ENCODE measurements around the gene OPN4. TPM values are rescaled to one million over a fixed set of nuclear protein-coding genes. Genes with fewer than 3 reads are reported as not detected.

Gene OPN4, protein sequence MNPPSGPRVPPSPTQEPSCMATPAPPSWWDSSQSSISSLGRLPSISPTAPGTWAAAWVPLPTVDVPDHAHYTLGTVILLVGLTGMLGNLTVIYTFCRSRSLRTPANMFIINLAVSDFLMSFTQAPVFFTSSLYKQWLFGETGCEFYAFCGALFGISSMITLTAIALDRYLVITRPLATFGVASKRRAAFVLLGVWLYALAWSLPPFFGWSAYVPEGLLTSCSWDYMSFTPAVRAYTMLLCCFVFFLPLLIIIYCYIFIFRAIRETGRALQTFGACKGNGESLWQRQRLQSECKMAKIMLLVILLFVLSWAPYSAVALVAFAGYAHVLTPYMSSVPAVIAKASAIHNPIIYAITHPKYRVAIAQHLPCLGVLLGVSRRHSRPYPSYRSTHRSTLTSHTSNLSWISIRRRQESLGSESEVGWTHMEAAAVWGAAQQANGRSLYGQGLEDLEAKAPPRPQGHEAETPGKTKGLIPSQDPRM
- not detected for total RNA-seq

- ChIA-PET POLR2A (no interaction called here), CTCF (no interaction called here)
- Mint-ChIP-seq H3K4me3 (no peak within 1 kb of the TSS), H3K4me1 (ENCODE audit: low read depth) (no peaks in the 10 kb centered on the region), H3K27me3 (no peaks in the 10 kb centered on the region), H3K36me3 (ENCODE audit: low read depth) (no peaks in the 10 kb centered on the region), H3K27ac (no peak within 1 kb of the TSS), H3K9me3 (no peaks in the 10 kb centered on the region)
- DNase-seq (no peak), ATAC-seq (no peak)
- intact Hi-C loops (cut with micrococcal nuclease): no loop called here
- TF ChIP-seq, protein P1, sequence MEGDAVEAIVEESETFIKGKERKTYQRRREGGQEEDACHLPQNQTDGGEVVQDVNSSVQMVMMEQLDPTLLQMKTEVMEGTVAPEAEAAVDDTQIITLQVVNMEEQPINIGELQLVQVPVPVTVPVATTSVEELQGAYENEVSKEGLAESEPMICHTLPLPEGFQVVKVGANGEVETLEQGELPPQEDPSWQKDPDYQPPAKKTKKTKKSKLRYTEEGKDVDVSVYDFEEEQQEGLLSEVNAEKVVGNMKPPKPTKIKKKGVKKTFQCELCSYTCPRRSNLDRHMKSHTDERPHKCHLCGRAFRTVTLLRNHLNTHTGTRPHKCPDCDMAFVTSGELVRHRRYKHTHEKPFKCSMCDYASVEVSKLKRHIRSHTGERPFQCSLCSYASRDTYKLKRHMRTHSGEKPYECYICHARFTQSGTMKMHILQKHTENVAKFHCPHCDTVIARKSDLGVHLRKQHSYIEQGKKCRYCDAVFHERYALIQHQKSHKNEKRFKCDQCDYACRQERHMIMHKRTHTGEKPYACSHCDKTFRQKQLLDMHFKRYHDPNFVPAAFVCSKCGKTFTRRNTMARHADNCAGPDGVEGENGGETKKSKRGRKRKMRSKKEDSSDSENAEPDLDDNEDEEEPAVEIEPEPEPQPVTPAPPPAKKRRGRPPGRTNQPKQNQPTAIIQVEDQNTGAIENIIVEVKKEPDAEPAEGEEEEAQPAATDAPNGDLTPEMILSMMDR (IDR thresholded peaks at IDR 0.05): no peak
Measured at GRCh38 chr10:86654411-86655172, at the start of gene OPN4. Gene OPN4, plus strand, starts transcription at chr10:86654547. Its CDS starts 237 bp downstream, at chr10:86654784.

DNA sequence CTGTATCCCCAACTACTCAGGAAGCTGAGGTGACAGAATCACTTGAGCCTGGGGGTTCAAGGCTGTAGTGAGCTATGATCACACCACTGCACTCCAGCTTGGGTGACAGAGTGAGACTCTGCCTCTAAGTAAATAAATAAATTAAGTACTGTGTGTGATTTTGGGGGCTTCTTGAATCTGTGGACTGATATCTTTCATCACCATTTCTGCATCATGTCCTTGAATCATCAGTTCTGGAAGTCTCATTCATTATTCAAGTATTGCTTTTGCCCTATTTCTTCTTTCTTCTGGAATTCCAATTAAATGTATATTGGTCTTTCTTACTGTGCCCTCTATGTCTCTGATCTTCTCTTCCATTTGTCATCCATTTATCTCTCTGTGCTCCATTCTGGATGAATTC, 46.7 kb upstream of the OPN4 start:
- peaks cover 8% of the 10 kb centered on the region for H3K9me3 Mint-ChIP-seq
- peaks cover 17% of the 10 kb centered on the region for H3K27me3 Mint-ChIP-seq
- H3K4me3 Mint-ChIP-seq: no peak overlapping the region
- no peaks in the 10 kb centered on the region for H3K4me1 Mint-ChIP-seq (ENCODE audit: low read depth)
- ChIA-PET CTCF (interaction anchor here (1.4 kb wide), 1 partner anchor 19 kb away, joined by 3 read pairs; no protein-coding TSS in a partner anchor), POLR2A (no interaction called here)
- H3K36me3 Mint-ChIP-seq (ENCODE audit: low read depth): no peaks in the 10 kb centered on the region
- ATAC-seq (no peak), DNase-seq (no peak)
- intact Hi-C loops (cut with micrococcal nuclease): no loop called here
- TF ChIP-seq, protein P1 (IDR thresholded peaks at IDR 0.05): no peak
- H3K27ac Mint-ChIP-seq: no peak overlapping the region

DNA sequence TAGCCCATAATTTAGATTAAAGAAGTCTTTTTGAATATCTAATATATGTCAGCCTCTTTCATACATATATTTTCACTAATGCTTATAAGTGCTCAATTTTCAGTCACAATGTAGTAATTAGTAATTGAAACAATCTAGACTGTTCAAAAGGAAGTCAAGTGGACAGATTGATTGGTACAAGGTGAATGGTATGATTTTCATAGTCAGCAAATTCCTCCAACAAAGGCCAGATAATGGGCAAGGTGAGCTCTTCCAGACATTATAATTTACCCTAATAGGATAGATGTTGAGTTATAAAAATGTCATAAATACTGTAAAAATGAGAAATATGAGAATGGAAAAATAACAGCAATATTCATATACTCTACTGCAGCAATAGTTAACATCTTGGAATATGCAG, 44.4 kb upstream of the OPN4 start:
- Mint-ChIP-seq H3K4me3 (no peak overlapping the region), H3K9me3 (peaks cover 8% of the 10 kb centered on the region), H3K27ac (no peak overlapping the region), H3K27me3 (peaks cover 20% of the 10 kb centered on the region), H3K36me3 (ENCODE audit: low read depth) (no peaks in the 10 kb centered on the region), H3K4me1 (ENCODE audit: low read depth) (no peaks in the 10 kb centered on the region)
- TF ChIP-seq, protein P1 (IDR thresholded peaks at IDR 0.05): no peak
- no peak for DNase-seq
- no peak for ATAC-seq
- ChIA-PET POLR2A (interaction anchor here (0.6 kb wide), 1 partner anchor 144 kb away, joined by 4 read pairs; no protein-coding TSS in a partner anchor), CTCF (no interaction called here)
- intact Hi-C loops (cut with micrococcal nuclease): no loop called here

GRCh38 chr10:86611386-86611785, 43.0 kb upstream of the OPN4 start:
- POLR2A ChIA-PET: no interaction called here
- CTCF ChIA-PET: interaction anchor here (1.0 kb wide), 1 partner anchor 9 kb away, joined by 3 read pairs; no protein-coding TSS in a partner anchor
- ATAC-seq (no peak), DNase-seq (no peak)
- H3K9me3 Mint-ChIP-seq: peaks cover 6% of the 10 kb centered on the region
- H3K27ac Mint-ChIP-seq: no peak overlapping the region
- TF ChIP-seq, protein P1 (IDR thresholded peaks at IDR 0.05): no peak
- H3K4me3 Mint-ChIP-seq: no peak overlapping the region
- H3K4me1 Mint-ChIP-seq (ENCODE audit: low read depth): no peaks in the 10 kb centered on the region
- intact Hi-C loops (cut with micrococcal nuclease): no loop called here
- peaks cover 20% of the 10 kb centered on the region for H3K27me3 Mint-ChIP-seq
- H3K36me3 Mint-ChIP-seq (ENCODE audit: low read depth): no peaks in the 10 kb centered on the region

DNA sequence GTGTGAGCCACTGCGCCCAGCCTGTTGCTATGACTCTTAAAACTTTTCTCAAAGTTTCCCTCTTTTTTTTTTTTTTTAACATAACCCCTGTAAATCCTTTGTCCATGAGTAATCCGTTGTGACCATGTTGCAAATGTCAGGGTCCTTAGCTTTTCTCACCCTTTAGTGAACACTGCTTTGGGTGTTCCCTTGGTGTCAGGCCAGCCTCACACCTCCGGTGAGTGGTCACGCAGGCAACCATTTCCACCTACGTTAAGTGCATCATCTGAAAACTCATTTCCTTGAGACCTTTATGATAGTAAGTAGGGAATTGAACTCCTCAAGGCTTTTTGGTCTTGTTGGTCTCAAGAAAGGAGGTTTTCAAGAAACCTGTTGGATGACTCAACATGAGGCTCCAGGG, 41.3 kb upstream of the OPN4 start:
- ChIA-PET POLR2A (no interaction called here), CTCF (no interaction called here)
- peaks cover 2% of the 10 kb centered on the region for H3K9me3 Mint-ChIP-seq
- no peaks in the 10 kb centered on the region for H3K36me3 Mint-ChIP-seq (ENCODE audit: low read depth)
- TF ChIP-seq, protein P1 (IDR thresholded peaks at IDR 0.05): no peak
- H3K27ac Mint-ChIP-seq: no peak overlapping the region
- no peaks in the 10 kb centered on the region for H3K4me1 Mint-ChIP-seq (ENCODE audit: low read depth)
- no peak overlapping the region for H3K4me3 Mint-ChIP-seq
- ATAC-seq: no peak
- intact Hi-C loops (cut with micrococcal nuclease): no loop called here
- peaks cover 20% of the 10 kb centered on the region for H3K27me3 Mint-ChIP-seq
- no peak for DNase-seq
